IMR-90 (cell line): ENCODE results near the gene CFAP210. TPM values are rescaled to one million over a fixed set of nuclear protein-coding genes. Genes with fewer than 3 reads are reported as not detected.

Source experiments
- ATAC-seq: fragments of 200-7000 bp; cut with Tn5 transposase; 2 replicates; pipeline ENCODE4 v1.9.1; 2020; ENCODE audit warnings: low read depth, mild to moderate bottlenecking, moderate library complexity
- BruUV-seq: library from RNA; stranded (reverse); fragments of 400-500 nt; replicated peaks from 2 replicates; lab custom pipeline; 2021; lab: Mats Ljungman, UMichigan
- CTCF ChIA-PET: fragments of 300-600 bp; formaldehyde crosslinking; extraction: SDS; loops from one replicate; lab custom pipeline; 2021; ENCODE audit warnings: antibody characterized with exemption; lab: Yijun Ruan, JAX
- POLR2A ChIA-PET: fragments of 300-600 bp; sonication (Branson Sonifier 250); formaldehyde crosslinking; loops from one replicate; lab custom pipeline; 2022; ENCODE audit warnings: antibody characterized with exemption; ENCODE audit not compliant: unreplicated experiment; lab: Charles Lee
- DNase-seq: peaks from one replicate; pipeline ENCODE4 v3.0.0; 2013
- H2AFZ ChIP-seq: replicated peaks from 2 replicates; pipeline ENCODE3; 2013; ENCODE audit warnings: low read length, mild to moderate bottlenecking; ENCODE audit not compliant: poor library complexity
- H2AK5ac ChIP-seq: 2 replicates; pipeline ENCODE4 v1.6.1; 2013; ENCODE audit warnings: low read depth, low read length, inconsistent platforms
- H2AK9ac ChIP-seq: replicated peaks from 2 replicates; pipeline ENCODE3; 2013; ENCODE audit warnings: mild to moderate bottlenecking, low read depth, low read length, moderate library complexity; ENCODE audit not compliant: poor library complexity
- H2BK120ac ChIP-seq: 2 replicates; pipeline ENCODE4 v1.6.1; 2013; ENCODE audit warnings: low read depth, low read length, inconsistent platforms
- H2BK15ac ChIP-seq: 3 replicates; pipeline ENCODE4 v1.6.1; 2013; ENCODE audit warnings: low read depth, low read length, inconsistent platforms
- H2BK20ac ChIP-seq: 2 replicates; pipeline ENCODE4 v1.6.1; 2013; ENCODE audit warnings: low read depth, mild to moderate bottlenecking, inconsistent platforms, low read length, moderate library complexity
- H2BK5ac ChIP-seq: 2 replicates; pipeline ENCODE4 v1.6.1; 2013; ENCODE audit warnings: mild to moderate bottlenecking, low read depth, low read length, inconsistent platforms; ENCODE audit not compliant: poor library complexity, severe bottlenecking
- H3K14ac ChIP-seq: replicated peaks from 2 replicates; pipeline ENCODE4 v1.6.1; 2013; ENCODE audit warnings: low read depth, low read length, inconsistent platforms
- H3K18ac ChIP-seq: 2 replicates; pipeline ENCODE4 v1.6.1; 2013; ENCODE audit warnings: low read depth, low read length, control low read depth
- H3K23ac ChIP-seq: 2 replicates; pipeline ENCODE4 v1.6.1; 2013; ENCODE audit warnings: low read depth, low read length, inconsistent platforms
- H3K27ac ChIP-seq: 2 replicates; pipeline ENCODE4 v1.5.1; 2013; ENCODE audit warnings: mild to moderate bottlenecking, control low read depth, low read length; ENCODE audit not compliant: insufficient read depth
- H3K27me3 ChIP-seq: 2 replicates; pipeline ENCODE4 v1.6.1; 2013; ENCODE audit warnings: low read length; ENCODE audit not compliant: control insufficient read depth, insufficient read depth
- H3K36me3 ChIP-seq: 2 replicates; pipeline ENCODE4 v1.6.1; 2013; ENCODE audit warnings: low read length, mixed read lengths; ENCODE audit not compliant: control insufficient read depth, insufficient read depth
- H3K4ac ChIP-seq: 2 replicates; pipeline ENCODE4 v1.6.1; 2013; ENCODE audit warnings: low read depth, low read length, inconsistent platforms
- H3K4me1 ChIP-seq: 2 replicates; pipeline ENCODE4 v1.6.1; 2013; ENCODE audit warnings: low read length, mixed read lengths; ENCODE audit not compliant: control insufficient read depth, insufficient read depth
- H3K4me2 ChIP-seq: 2 replicates; pipeline ENCODE4 v1.6.1; 2013; ENCODE audit warnings: low read depth, mild to moderate bottlenecking, control low read depth, low read length, moderate library complexity
- H3K4me3 ChIP-seq: 2 replicates; pipeline ENCODE4 v1.5.1; 2013; ENCODE audit warnings: low read depth, mild to moderate bottlenecking, control low read depth, low read length, moderate library complexity; ENCODE audit not compliant: insufficient read depth
- H3K56ac ChIP-seq: 2 replicates; pipeline ENCODE4 v1.6.1; 2013; ENCODE audit warnings: low read length, inconsistent platforms; ENCODE audit not compliant: insufficient read depth; ENCODE audit errors: extremely low read depth
- H3K79me1 ChIP-seq, 2 experiments: 2 replicates each; pipeline ENCODE4 v1.6.1; 2013; ENCODE audit warnings: low read length in 2 of 2, inconsistent platforms in 1 of 2, low read depth in 1 of 2
- H3K9ac ChIP-seq: 2 replicates; pipeline ENCODE4 v1.6.1; 2013; ENCODE audit warnings: low read depth, low read length, control low read depth
- H3K9me1 ChIP-seq: 2 replicates; pipeline ENCODE4 v1.6.1; 2013; ENCODE audit warnings: low read length, inconsistent platforms; ENCODE audit not compliant: insufficient read depth
- H3K9me3 ChIP-seq: 2 replicates; pipeline ENCODE4 v1.6.1; 2013; ENCODE audit warnings: low read length; ENCODE audit not compliant: control insufficient read depth, insufficient read depth
- H4K20me1 ChIP-seq: 2 replicates; pipeline ENCODE4 v1.6.1; 2013; ENCODE audit warnings: low read length, inconsistent platforms; ENCODE audit not compliant: insufficient read depth
- H4K5ac ChIP-seq: 2 replicates; pipeline ENCODE4 v1.6.1; 2013; ENCODE audit warnings: mild to moderate bottlenecking, low read depth, low read length, control low read depth
- H4K8ac ChIP-seq, 2 experiments: 2 replicates each; pipeline ENCODE4 v1.6.1; 2013; ENCODE audit warnings: low read depth in 2 of 2, low read length in 2 of 2, control low read depth in 1 of 2, inconsistent platforms in 1 of 2
- H4K91ac ChIP-seq: 2 replicates; pipeline ENCODE4 v1.6.1; 2013; ENCODE audit warnings: low read depth, low read length, inconsistent platforms; ENCODE audit not compliant: insufficient read depth
- BHLHE40 ChIP-seq: fragments of 150-350 bp; IDR thresholded peaks from 2 replicates; pipeline ENCODE4 v1.6.1; 2016; ENCODE audit warnings: mild to moderate bottlenecking, low read depth, low read length
- CEBPB ChIP-seq: IDR thresholded peaks from 2 replicates; pipeline ENCODE4 v1.6.1; 2012; ENCODE audit warnings: low read depth, low read length, improper control_type of control experiment
- CHD1 ChIP-seq: IDR thresholded peaks from 2 replicates; pipeline ENCODE4 v1.6.1; 2012; ENCODE audit warnings: low read depth, low read length, improper control_type of control experiment
- FOS ChIP-seq: fragments of 150-350 bp; IDR thresholded peaks from 2 replicates; pipeline ENCODE4 v1.6.1; 2016; ENCODE audit warnings: low read depth, low read length
- MAFK ChIP-seq: IDR thresholded peaks from 2 replicates; pipeline ENCODE4 v1.6.1; 2012; ENCODE audit warnings: low read depth, low read length, improper control_type of control experiment
- MAZ ChIP-seq: IDR thresholded peaks from 2 replicates; pipeline ENCODE4 v1.6.1; 2012; ENCODE audit warnings: low read depth, mild to moderate bottlenecking, low read length, improper control_type of control experiment, moderate library complexity, borderline replicate concordance
- MXI1 ChIP-seq: IDR thresholded peaks from 2 replicates; pipeline ENCODE4 v1.6.1; 2012; ENCODE audit warnings: low read depth, mild to moderate bottlenecking, low read length, moderate library complexity, borderline replicate concordance
- NFE2L2 ChIP-seq: fragments of 150-350 bp; IDR thresholded peaks from 2 replicates; pipeline ENCODE4 v1.6.1; 2016; ENCODE audit warnings: low read depth, mild to moderate bottlenecking, low read length
- POLR2A ChIP-seq: IDR thresholded peaks from 2 replicates; pipeline ENCODE4 v1.6.1; 2012; ENCODE audit warnings: mild to moderate bottlenecking, low read depth, low read length
- RAD21 ChIP-seq: IDR thresholded peaks from 2 replicates; pipeline ENCODE4 v1.6.1; 2012; ENCODE audit warnings: low read length, improper control_type of control experiment
- RCOR1 ChIP-seq: IDR thresholded peaks from 2 replicates; pipeline ENCODE4 v1.6.1; 2012; ENCODE audit warnings: mild to moderate bottlenecking, low read length, improper control_type of control experiment; ENCODE audit not compliant: insufficient replicate concordance
- RFX5 ChIP-seq: IDR thresholded peaks from 2 replicates; pipeline ENCODE4 v1.8.0; 2012; ENCODE audit warnings: low read depth, mild to moderate bottlenecking, low read length, moderate library complexity
- SMC3 ChIP-seq: fragments of 150-350 bp; IDR thresholded peaks from 2 replicates; pipeline ENCODE4 v1.6.1; 2016; ENCODE audit warnings: low read depth, mild to moderate bottlenecking, antibody characterized with exemption, low read length, moderate library complexity
- WGBS, 2 experiments: methylation state at CpG; one replicate each; pipeline versions ENCODE4 v1.1.5 to v1.1.7; 2013; ENCODE audit warnings: missing lambda C conversion rate in 2 of 2; ENCODE audit not compliant: insufficient read length in 1 of 2; ENCODE audit errors: extremely low coverage in 2 of 2; 5-methylcytosine and 5-hydroxymethylcytosine counted together
- dilution Hi-C: fragments of 300-500 bp; cut with HindIII; formaldehyde crosslinking; loops from one replicate; pipeline ENCODE4 v1.14.3; 2018; ENCODE audit warnings: low sequenced_read_pairs; ENCODE audit not compliant: unreplicated experiment
- in situ Hi-C: fragments of 300-500 bp; cut with MboI; formaldehyde crosslinking; loops from 3 replicates; pipeline ENCODE4 v1.14.3; 2019; ENCODE audit warnings: low sequenced_read_pairs, inconsistent platforms, mixed read lengths
- intact Hi-C: fragments of 100-400 bp; cut with micrococcal nuclease; formaldehyde crosslinking; loops from 2 replicates; pipeline ENCODE4 v1.10.0; 2022
- polyA plus RNA-seq, 3 experiments: library from polyadenylated mRNA; depleted of rRNA; stranded (reverse); fragments of >200 nt; gene quantifications; 2 replicates each; pipeline ENCODE4 v1.2.3, GENCODE V29; 2012; ENCODE audit warnings: low replicate concordance in 1 of 3
- total RNA-seq: library from RNA; depleted of rRNA; stranded (reverse); fragments of >200 nt; gene quantifications from 2 replicates; pipeline ENCODE4 v1.2.3, GENCODE V29; 2012
- TF ChIP-seq, protein P1 (sequence below): conservative IDR thresholded peaks from 2 replicates; pipeline ENCODE4 v1.5.1; 2012; ENCODE audit warnings: mild to moderate bottlenecking, low read depth, low read length, improper control_type of control experiment
- TF ChIP-seq, protein P2 (sequence below): fragments of 150-350 bp; IDR thresholded peaks from 2 replicates; pipeline ENCODE4 v1.6.1; 2017; ENCODE audit warnings: mild to moderate bottlenecking, antibody characterized with exemption, low read length, low read depth
- TF ChIP-seq, protein P3 (sequence below): fragments of 150-350 bp; IDR thresholded peaks from 2 replicates; pipeline ENCODE4 v1.6.1; 2016; ENCODE audit warnings: low read depth, mild to moderate bottlenecking, low read length, moderate library complexity, borderline replicate concordance

The CFAP210 gene
- total and polyA plus RNA-seq, 2 of the 4 experiments (the other 2 are of a cell fraction) = not detected

- in situ Hi-C loops (no loop called here), intact Hi-C loops (no loop called here), dilution Hi-C loops (no loop called here)
- Histone ChIP-seq H4K91ac (no peak overlapping the region), H3K79me1 (no peaks in the 10 kb centered on the region), H3K9me3 (no peaks in the 10 kb centered on the region), H3K23ac (no peak overlapping the region), H3K18ac (no peak overlapping the region), H2BK15ac (no peak overlapping the region), H2BK20ac (no peak overlapping the region), H4K8ac (no peak overlapping the region), H3K27me3 (peaks cover 4% of the 10 kb centered on the region; the same call in 1 of the 2 replicates), H3K27ac (no peak overlapping the region), H3K36me3 (no peaks in the 10 kb centered on the region), H2AK9ac (no peak overlapping the region), H2AK5ac (no peak overlapping the region), H2AFZ (no peak overlapping the region), H3K4me2 (no peak overlapping the region), H3K4me1 (no peaks in the 10 kb centered on the region), H3K9me1 (no peaks in the 10 kb centered on the region), H2BK120ac (no peak overlapping the region), H3K4ac (no peak overlapping the region), H3K56ac (no peak overlapping the region), H3K14ac (no peak overlapping the region), H4K5ac (no peak overlapping the region), H4K20me1 (no peaks in the 10 kb centered on the region), H2BK5ac (no peak overlapping the region), H3K9ac (no peak overlapping the region), H3K4me3 (no peak overlapping the region)
- ChIA-PET POLR2A (no interaction called here), CTCF (no interaction called here)
- no peak for ATAC-seq
- no peak for TF ChIP-seq MAZ
- TF ChIP-seq FOS = no peak
- TF ChIP-seq MAFK = no peak
- no peak for TF ChIP-seq CHD1
- TF ChIP-seq, protein P1, sequence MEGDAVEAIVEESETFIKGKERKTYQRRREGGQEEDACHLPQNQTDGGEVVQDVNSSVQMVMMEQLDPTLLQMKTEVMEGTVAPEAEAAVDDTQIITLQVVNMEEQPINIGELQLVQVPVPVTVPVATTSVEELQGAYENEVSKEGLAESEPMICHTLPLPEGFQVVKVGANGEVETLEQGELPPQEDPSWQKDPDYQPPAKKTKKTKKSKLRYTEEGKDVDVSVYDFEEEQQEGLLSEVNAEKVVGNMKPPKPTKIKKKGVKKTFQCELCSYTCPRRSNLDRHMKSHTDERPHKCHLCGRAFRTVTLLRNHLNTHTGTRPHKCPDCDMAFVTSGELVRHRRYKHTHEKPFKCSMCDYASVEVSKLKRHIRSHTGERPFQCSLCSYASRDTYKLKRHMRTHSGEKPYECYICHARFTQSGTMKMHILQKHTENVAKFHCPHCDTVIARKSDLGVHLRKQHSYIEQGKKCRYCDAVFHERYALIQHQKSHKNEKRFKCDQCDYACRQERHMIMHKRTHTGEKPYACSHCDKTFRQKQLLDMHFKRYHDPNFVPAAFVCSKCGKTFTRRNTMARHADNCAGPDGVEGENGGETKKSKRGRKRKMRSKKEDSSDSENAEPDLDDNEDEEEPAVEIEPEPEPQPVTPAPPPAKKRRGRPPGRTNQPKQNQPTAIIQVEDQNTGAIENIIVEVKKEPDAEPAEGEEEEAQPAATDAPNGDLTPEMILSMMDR = no peak
- TF ChIP-seq RAD21 = no peak
- no peak for TF ChIP-seq MXI1
- no peak for TF ChIP-seq RFX5
- TF ChIP-seq, protein P2, sequence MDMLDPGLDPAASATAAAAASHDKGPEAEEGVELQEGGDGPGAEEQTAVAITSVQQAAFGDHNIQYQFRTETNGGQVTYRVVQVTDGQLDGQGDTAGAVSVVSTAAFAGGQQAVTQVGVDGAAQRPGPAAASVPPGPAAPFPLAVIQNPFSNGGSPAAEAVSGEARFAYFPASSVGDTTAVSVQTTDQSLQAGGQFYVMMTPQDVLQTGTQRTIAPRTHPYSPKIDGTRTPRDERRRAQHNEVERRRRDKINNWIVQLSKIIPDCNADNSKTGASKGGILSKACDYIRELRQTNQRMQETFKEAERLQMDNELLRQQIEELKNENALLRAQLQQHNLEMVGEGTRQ = no peak
- TF ChIP-seq, protein P3, sequence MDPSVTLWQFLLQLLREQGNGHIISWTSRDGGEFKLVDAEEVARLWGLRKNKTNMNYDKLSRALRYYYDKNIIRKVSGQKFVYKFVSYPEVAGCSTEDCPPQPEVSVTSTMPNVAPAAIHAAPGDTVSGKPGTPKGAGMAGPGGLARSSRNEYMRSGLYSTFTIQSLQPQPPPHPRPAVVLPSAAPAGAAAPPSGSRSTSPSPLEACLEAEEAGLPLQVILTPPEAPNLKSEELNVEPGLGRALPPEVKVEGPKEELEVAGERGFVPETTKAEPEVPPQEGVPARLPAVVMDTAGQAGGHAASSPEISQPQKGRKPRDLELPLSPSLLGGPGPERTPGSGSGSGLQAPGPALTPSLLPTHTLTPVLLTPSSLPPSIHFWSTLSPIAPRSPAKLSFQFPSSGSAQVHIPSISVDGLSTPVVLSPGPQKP = no peak
- TF ChIP-seq SMC3 = no peak
- TF ChIP-seq POLR2A = no peak
- no peak for TF ChIP-seq NFE2L2
- TF ChIP-seq CEBPB = no peak
- no peak for TF ChIP-seq BHLHE40
- no peak for TF ChIP-seq RCOR1
- WGBS, 2 experiments = 100% methylated on average over 1 of the region's 4 CpGs; no CpG with 5 or more reads in 1 of the 2 experiments
- no TSS peak for BruUV-seq
- no peak for DNase-seq
Observed at GRCh38 chr2:169670937-169671336, 23.3 kb downstream of the CFAP210 start.
